H1 (cell line): Measurements from ENCODE around the gene EFHC1. TPM values are rescaled to one million over a fixed set of nuclear protein-coding genes. Genes with fewer than 3 reads are reported as not detected.

Source experiments
- CTCF ChIA-PET: fragments of 300-600 bp; sonication (Branson Sonifier 250); formaldehyde crosslinking; loops from one replicate; lab custom pipeline; 2021; ENCODE audit not compliant: partially characterized antibody; lab: Charles Lee
- POLR2A ChIA-PET: fragments of 300-600 bp; sonication (Branson Sonifier 250); formaldehyde crosslinking; loops from one replicate; lab custom pipeline; 2021; ENCODE audit warnings: inconsistent platforms; ENCODE audit not compliant: partially characterized antibody; lab: Charles Lee
- DNase-seq, 2 experiments: peaks; one replicate each; pipeline versions ENCODE4 v3.0.0 to v3.0.0-alpha.2; 2010 to 2022; ENCODE audit warnings: low spot score in 2 of 2, low read depth in 1 of 2, mixed read lengths in 1 of 2
- FAIRE-seq: peaks from 2 replicates; lab custom pipeline; 2011; peaks lifted over from hg19 to GRCh38; lab: Jason Lieb, UNC
- H2AFZ ChIP-seq: 2 replicates; pipeline ENCODE4 v1.8.1; 2012; ENCODE audit warnings: low read length, inconsistent platforms
- H2AK5ac ChIP-seq: 2 replicates; pipeline ENCODE4 v1.6.1; 2013; ENCODE audit warnings: low read depth, low read length
- H2BK120ac ChIP-seq: replicated peaks from 2 replicates; pipeline ENCODE3; 2013; ENCODE audit warnings: low read depth, low read length, inconsistent platforms
- H2BK12ac ChIP-seq: 2 replicates; pipeline ENCODE4 v1.6.1; 2013; ENCODE audit warnings: low read depth, low read length
- H2BK15ac ChIP-seq: 2 replicates; pipeline ENCODE4 v1.6.1; 2013; ENCODE audit warnings: low read length
- H2BK20ac ChIP-seq: 2 replicates; pipeline ENCODE4 v1.6.1; 2013; ENCODE audit warnings: low read length
- H2BK5ac ChIP-seq: 2 replicates; pipeline ENCODE4 v1.6.1; 2013; ENCODE audit warnings: low read depth, low read length
- H3K14ac ChIP-seq: 2 replicates; pipeline ENCODE4 v1.6.1; 2013; ENCODE audit warnings: inconsistent platforms; ENCODE audit not compliant: insufficient read length
- H3K18ac ChIP-seq: 2 replicates; pipeline ENCODE4 v1.6.1; 2013; ENCODE audit warnings: low read length; ENCODE audit errors: extremely low read depth
- H3K23ac ChIP-seq: 2 replicates; pipeline ENCODE4 v1.6.1; 2013; ENCODE audit warnings: inconsistent platforms; ENCODE audit not compliant: insufficient read length
- H3K23me2 ChIP-seq: 2 replicates; pipeline ENCODE4 v1.6.1; 2013; ENCODE audit warnings: low read depth, low read length
- H3K27ac ChIP-seq: 2 replicates; pipeline ENCODE4 v1.6.1; 2011; ENCODE audit warnings: low read depth, low read length, inconsistent platforms
- H3K27me3 ChIP-seq, 4 experiments: replicated peaks in 1 of 4; 1 replicate in 1 of 4; 2 replicates in 3 of 4; pipeline versions ENCODE4 v1.6.1 to v1.8.1; 2011 to 2013; ENCODE audit warnings: low read length in 3 of 4, mild to moderate bottlenecking in 3 of 4, inconsistent platforms in 2 of 4, mixed read lengths in 2 of 4, moderate library complexity in 1 of 4; ENCODE audit not compliant: control insufficient read depth in 3 of 4, insufficient read depth in 3 of 4; ENCODE audit errors: extremely low read depth in 1 of 4
- H3K36me3 ChIP-seq, 4 experiments: 2 replicates each; pipeline versions ENCODE4 v1.6.1 to v1.8.1; 2011 to 2013; ENCODE audit warnings: mild to moderate bottlenecking in 4 of 4, low read length in 3 of 4, moderate library complexity in 2 of 4, control low read depth in 1 of 4, inconsistent platforms in 1 of 4; ENCODE audit not compliant: insufficient read depth in 4 of 4, control insufficient read depth in 2 of 4
- H3K4ac ChIP-seq: replicated peaks from 2 replicates; pipeline ENCODE3; 2013; ENCODE audit warnings: low read length, low read depth, mixed read lengths, inconsistent platforms; ENCODE audit not compliant: insufficient read length
- H3K4me1 ChIP-seq, 4 experiments: replicated peaks in 1 of 4; 1 replicate in 1 of 4; 2 replicates in 3 of 4; pipeline versions ENCODE4 v1.6.1 to v1.8.1; 2011 to 2013; ENCODE audit warnings: low read length in 3 of 4, inconsistent platforms in 2 of 4, mixed read lengths in 1 of 4; ENCODE audit not compliant: insufficient read depth in 4 of 4, control insufficient read depth in 3 of 4
- H3K4me2 ChIP-seq, 2 experiments: 2 replicates each; pipeline versions ENCODE4 v1.6.1 to v1.8.1; 2011 to 2013; ENCODE audit warnings: low read depth in 2 of 2, low read length in 2 of 2, control low read depth in 1 of 2, inconsistent platforms in 1 of 2, mild to moderate bottlenecking in 1 of 2; ENCODE audit not compliant: insufficient read depth in 1 of 2
- H3K4me3 ChIP-seq, 4 experiments: fragments of 200-600, 300-600 bp in 1 of 4; sonication (generic), shearing (Covaris generic), sonication (Bioruptor Twin) in 1 of 4; 2 replicates each; pipeline versions ENCODE4 v1.5.1 to v1.8.1; 2011 to 2016; ENCODE audit warnings: low read length in 4 of 4, low read depth in 3 of 4, control low read depth in 2 of 4, inconsistent platforms in 2 of 4, mild to moderate bottlenecking in 2 of 4, mixed read lengths in 1 of 4, moderate library complexity in 1 of 4; ENCODE audit not compliant: insufficient read depth in 2 of 4; ENCODE audit errors: extremely low read depth in 1 of 4
- H3K56ac ChIP-seq: replicated peaks from 2 replicates; pipeline ENCODE3; 2013; ENCODE audit warnings: low read depth, mild to moderate bottlenecking, mixed read lengths, low read length, inconsistent platforms; ENCODE audit not compliant: insufficient read length
- H3K79me1 ChIP-seq: 2 replicates; pipeline ENCODE4 v1.6.1; 2013; ENCODE audit warnings: low read depth, low read length, control low read depth
- H3K79me2 ChIP-seq, 2 experiments: 2 replicates each; pipeline versions ENCODE4 v1.6.1 to v1.8.1; 2012 to 2013; ENCODE audit warnings: low read length in 2 of 2, mild to moderate bottlenecking in 2 of 2, inconsistent platforms in 1 of 2; ENCODE audit not compliant: insufficient read depth in 2 of 2, control insufficient read depth in 1 of 2
- H3K9ac ChIP-seq, 4 experiments: replicated peaks in 1 of 4; 1 replicate in 1 of 4; 2 replicates in 3 of 4; pipeline versions ENCODE4 v1.6.1 to v1.8.1; 2011 to 2013; ENCODE audit warnings: low read depth in 3 of 4, low read length in 3 of 4, control low read depth in 2 of 4, mild to moderate bottlenecking in 2 of 4, moderate library complexity in 2 of 4, inconsistent platforms in 1 of 4; ENCODE audit errors: extremely low read depth in 1 of 4
- H3K9me3 ChIP-seq, 2 experiments: 2 replicates each; pipeline versions ENCODE4 v1.6.1 to v1.8.1; 2012 to 2013; ENCODE audit warnings: mild to moderate bottlenecking in 2 of 2, moderate library complexity in 2 of 2, control low read depth in 1 of 2, inconsistent platforms in 1 of 2, low read depth in 1 of 2, low read length in 1 of 2, mixed read lengths in 1 of 2; ENCODE audit not compliant: insufficient read depth in 2 of 2
- H4K20me1 ChIP-seq, 2 experiments: replicated peaks in 1 of 2; 2 replicates each; pipeline versions ENCODE3 to v1.8.1; 2011 to 2013; ENCODE audit warnings: inconsistent platforms in 2 of 2, low read length in 2 of 2, mild to moderate bottlenecking in 1 of 2; ENCODE audit not compliant: insufficient read depth in 2 of 2, control insufficient read depth in 1 of 2
- H4K5ac ChIP-seq: 2 replicates; pipeline ENCODE4 v1.6.1; 2013; ENCODE audit warnings: low read length, low read depth, mixed read lengths, inconsistent platforms; ENCODE audit not compliant: insufficient read length
- H4K8ac ChIP-seq: 2 replicates; pipeline ENCODE4 v1.8.0; 2013; ENCODE audit warnings: mild to moderate bottlenecking, moderate library complexity, low read length, inconsistent platforms; ENCODE audit not compliant: insufficient read depth; ENCODE audit errors: extremely low read depth
- H4K91ac ChIP-seq: replicated peaks from 2 replicates; pipeline ENCODE3; 2013; ENCODE audit warnings: low read length, mixed read lengths, inconsistent platforms; ENCODE audit not compliant: insufficient read length
- CHD2 ChIP-seq: IDR thresholded peaks from 2 replicates; pipeline ENCODE4 v1.6.1; 2012; ENCODE audit warnings: low read length, improper control_type of control experiment
- CREB1 ChIP-seq: IDR thresholded peaks from 2 replicates; pipeline ENCODE4 v1.6.1; 2012; ENCODE audit warnings: inconsistent platforms
- EGR1 ChIP-seq: IDR thresholded peaks from 2 replicates; pipeline ENCODE4 v1.6.1; 2011; ENCODE audit warnings: low read depth, low read length, borderline replicate concordance
- EZH2 ChIP-seq: fragments of 200-600 bp; sonication (generic); IDR thresholded peaks from 2 replicates; pipeline ENCODE4 v1.7.1; 2012; ENCODE audit warnings: low read depth, mild to moderate bottlenecking, moderate library complexity, low read length, inconsistent platforms; ENCODE audit not compliant: severe bottlenecking
- KDM1A ChIP-seq: fragments of 200-600, 300-600 bp; sonication (generic); IDR thresholded peaks from 2 replicates; pipeline ENCODE4 v1.7.1; 2016; ENCODE audit warnings: mild to moderate bottlenecking, low read length, borderline replicate concordance
- KDM5A ChIP-seq: fragments of 200-600 bp; IDR thresholded peaks from 2 replicates; pipeline ENCODE4 v1.7.1; 2012; ENCODE audit warnings: mild to moderate bottlenecking, low read length, inconsistent platforms, mixed read lengths
- RFX5 ChIP-seq: IDR thresholded peaks from 2 replicates; pipeline ENCODE4 v1.6.1; 2011; ENCODE audit warnings: low read depth, low read length, improper control_type of control experiment, borderline replicate concordance
- SP1 ChIP-seq: IDR thresholded peaks from 2 replicates; pipeline ENCODE4 v1.6.1; 2011; ENCODE audit warnings: low read depth, low read length
- WGBS, 2 experiments: shearing (Covaris generic) in 1 of 2; methylation state at CpG; one replicate each; pipeline versions ENCODE4 v1.1.6 to v1.1.7; 2013 to 2015; ENCODE audit warnings: low lambda C conversion rate in 2 of 2, mixed read lengths in 2 of 2, inconsistent platforms in 1 of 2, low coverage in 1 of 2, missing lambda C conversion rate in 1 of 2; ENCODE audit not compliant: insufficient replicate concordance in 2 of 2, insufficient coverage in 1 of 2, insufficient read length in 1 of 2; ENCODE audit errors: extremely low coverage in 1 of 2, missing lambda C conversion rate in 1 of 2; 5-methylcytosine and 5-hydroxymethylcytosine counted together
- polyA plus RNA-seq, 7 experiments: library from polyadenylated mRNA; depleted of rRNA in 3 of 7; stranded (reverse) in 5 of 7; unstranded in 2 of 7; fragments of >200 nt in 5 of 7; fragments of 200-250 nt in 2 of 7; gene quantifications; 1 replicate in 5 of 7; 2 replicates in 1 of 7; 4 replicates in 1 of 7; pipeline versions ENCODE4 v1.2.1 to v1.2.3, GENCODE V29; 2011 to 2013; ENCODE audit warnings: missing spikeins in 2 of 7, mixed read lengths in 2 of 7
- total RNA-seq: library from RNA; stranded (reverse); fragmentation: NEBNext Ultra II Directional; extraction: Animal tissue kit (Norgen Biotek cat#: 25700); gene quantifications from 2 replicates; pipeline ENCODE4 v1.2.1, GENCODE V29; 2021

EFHC1 gene
- total and polyA plus RNA-seq, 2 of the 8 experiments (the other 6 are each of a cell fraction or from before 2014, with no cell fraction given): 10.5 to 16.4 TPM

DNA sequence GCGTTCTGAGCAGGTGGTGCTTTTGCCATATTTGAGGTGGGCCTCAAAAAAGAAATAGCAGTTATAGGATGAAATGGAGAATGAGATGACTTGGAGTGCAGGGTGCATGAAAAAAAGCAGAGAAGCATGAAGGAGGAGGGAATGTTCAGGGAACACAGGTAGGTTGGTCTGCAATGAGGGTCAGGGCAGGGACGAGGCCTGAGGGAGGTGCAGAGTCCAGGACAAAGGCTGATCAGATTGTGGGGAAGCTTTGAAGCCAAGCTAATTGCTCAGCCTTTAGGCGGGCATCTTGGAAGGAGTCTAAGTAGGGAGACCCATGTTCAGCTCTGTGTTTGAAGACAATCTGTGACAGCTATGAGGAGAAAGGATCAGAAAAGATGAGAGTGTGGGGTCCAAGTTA lies 144.7 kb downstream of the EFHC1 start:
- Histone ChIP-seq H3K27me3 (no peaks in the 10 kb centered on the region), H2BK15ac (no peak overlapping the region), H3K36me3 (no peaks in the 10 kb centered on the region), H3K4me1 (peaks cover 0 to 9% (median under 1%) of the 10 kb centered on the region in 4 experiments; a peak in 3 of 7 replicates), H3K4me3 (no peak overlapping the region), H3K4ac (no peak overlapping the region), H2BK120ac (no peak overlapping the region), H3K23ac (no peak overlapping the region), H3K4me2 (no peak overlapping the region), H2BK5ac (no peak overlapping the region; the same call in 1 of the 2 replicates), H3K14ac (no peak overlapping the region), H3K56ac (no peak overlapping the region), H3K9ac (peak overlapping the region in 1 of 4 experiments; percentile 28; a peak in 1 of 7 replicates), H3K23me2 (no peaks in the 10 kb centered on the region), H3K9me3 (no peaks in the 10 kb centered on the region), H3K79me1 (peaks cover 9% of the 10 kb centered on the region), H3K27ac (no peak overlapping the region), H2BK20ac (no peak overlapping the region), H4K8ac (no peak overlapping the region), H4K5ac (no peak overlapping the region), H2AK5ac (0 out of 2 replicates have a peak overlapping the region, but pooled peaks have one; percentile 24), H2BK12ac (no peak overlapping the region), H4K91ac (no peak overlapping the region), H2AFZ (no peak overlapping the region), H4K20me1 (peaks cover 3 to 5% of the 10 kb centered on the region in 2 experiments), H3K18ac (no peak overlapping the region), H3K79me2 (peaks cover 7 to 77% of the 10 kb centered on the region in 2 experiments; a peak in 3 of 4 replicates)
- 76% methylated on average over 3 of the region's 3 CpGs; no CpG with 5 or more reads in 1 of the 2 experiments for WGBS, 2 experiments
- no peak for DNase-seq
- TF ChIP-seq SP1: no peak
- no peak for TF ChIP-seq RFX5
- TF ChIP-seq CREB1: no peak
- no peak for TF ChIP-seq EZH2
- no peak for TF ChIP-seq CHD2
- TF ChIP-seq KDM1A: no peak
- TF ChIP-seq EGR1: no peak
- no peak for TF ChIP-seq KDM5A
- ChIA-PET CTCF (interaction anchor here (0.8 to 3.6 kb wide), 3 partner anchors 11 to 88 kb away, joined by 3 to 19 read pairs (median 3); partner anchors contain the start of gene TRAM2), POLR2A (interaction anchor here (1.4 kb wide), 1 partner anchor 10 kb away, joined by 7 read pairs; no protein-coding TSS in a partner anchor)
- FAIRE-seq: no peak
